K562 (cell line): Measurements from ENCODE around the gene ASB4. TPM values are rescaled to one million over a fixed set of nuclear protein-coding genes. Genes with fewer than 3 reads are reported as not detected.

Experiments
- ATAC-seq: fragments of 200-7000 bp; cut with Tn5 transposase; 3 replicates; pipeline ENCODE4 v1.9.1; 2020; ENCODE audit warnings: moderate library complexity
- BruUV-seq: library from RNA; stranded (reverse); fragments of 400-500 nt; replicated peaks from 2 replicates; lab custom pipeline; 2021; lab: Mats Ljungman, UMichigan
- CTCF ChIA-PET: fragments of 300-600 bp; formaldehyde crosslinking; extraction: SDS; loops from one replicate; lab custom pipeline; 2021; ENCODE audit warnings: low intra/inter-chr PET ratio; lab: Yijun Ruan, JAX
- POLR2A ChIA-PET: fragments of 300-600, 350-650 bp; sonication (Branson Sonifier 250); formaldehyde crosslinking; extraction: SDS; loops from one replicate; lab custom pipeline; 2021; ENCODE audit warnings: antibody characterized with exemption, inconsistent platforms; lab: Yijun Ruan, JAX
- DNase-seq, 4 experiments: peaks; one replicate each; pipeline versions ENCODE4 v3.0.0 to v3.0.0-alpha.2; 2011 to 2018; ENCODE audit warnings: low spot score in 3 of 4, mixed read lengths in 3 of 4; ENCODE audit errors: extremely low read depth in 1 of 4
- FAIRE-seq: peaks from 2 replicates; lab custom pipeline; 2011; peaks lifted over from hg19 to GRCh38; lab: Jason Lieb, UNC
- H2AFZ ChIP-seq: 2 replicates; pipeline ENCODE4 v1.6.0; 2011; ENCODE audit warnings: low read depth, low read length, control low read depth, inconsistent platforms
- H3K27ac ChIP-seq: fragments of 200-600 bp; 3 replicates; pipeline ENCODE4 v1.8.0; 2011; ENCODE audit warnings: low read depth, mild to moderate bottlenecking, control low read depth, inconsistent platforms, low read length, moderate library complexity, mixed read lengths; ENCODE audit errors: extremely low read depth
- H3K27me3 ChIP-seq, 2 experiments: fragments of 300-600 bp in 1 of 2; 2 replicates in 1 of 2; 3 replicates in 1 of 2; pipeline versions ENCODE4 v1.6.0 to v1.8.0; 2011; ENCODE audit warnings: inconsistent platforms in 2 of 2, low read length in 2 of 2, mild to moderate bottlenecking in 1 of 2, mixed read lengths in 1 of 2, moderate library complexity in 1 of 2; ENCODE audit not compliant: control insufficient read depth in 2 of 2, insufficient read depth in 2 of 2
- H3K36me3 ChIP-seq: fragments of 300-600 bp; 3 replicates; pipeline ENCODE4 v1.8.0; 2011; ENCODE audit warnings: mild to moderate bottlenecking, low read length, inconsistent platforms; ENCODE audit not compliant: control insufficient read depth, insufficient read depth
- H3K4me1 ChIP-seq, 2 experiments: fragments of 200-600 bp in 1 of 2; replicated peaks in 1 of 2; 2 replicates in 1 of 2; 3 replicates in 1 of 2; pipeline versions ENCODE4 v1.5.1 to v1.8.0; 2011; ENCODE audit warnings: inconsistent platforms in 2 of 2, low read length in 2 of 2, mild to moderate bottlenecking in 1 of 2, mixed read lengths in 1 of 2, moderate library complexity in 1 of 2; ENCODE audit not compliant: control insufficient read depth in 2 of 2, insufficient read depth in 2 of 2
- H3K4me2 ChIP-seq: 2 replicates; pipeline ENCODE4 v1.6.1; 2011; ENCODE audit warnings: low read length, control low read depth, inconsistent platforms, mixed read lengths; ENCODE audit not compliant: insufficient read depth
- H3K4me3 ChIP-seq: fragments of 200-600 bp; sonication (generic), shearing (Covaris generic); 2 replicates; pipeline ENCODE4 v1.5.1; 2016; ENCODE audit warnings: control low read depth, inconsistent platforms
- H3K79me2 ChIP-seq: fragments of 200-600 bp; 3 replicates; pipeline ENCODE4 v1.8.0; 2011; ENCODE audit warnings: low read length, inconsistent platforms; ENCODE audit not compliant: control insufficient read depth, insufficient read depth
- H3K9ac ChIP-seq, 2 experiments: 2 replicates each; pipeline versions ENCODE4 v1.6.0 to v1.6.1; 2011; ENCODE audit warnings: low read depth in 2 of 2, low read length in 2 of 2, control low read depth in 1 of 2, inconsistent platforms in 1 of 2, mild to moderate bottlenecking in 1 of 2, mixed read lengths in 1 of 2; ENCODE audit not compliant: insufficient read depth in 1 of 2
- H3K9me1 ChIP-seq: one replicate; pipeline ENCODE4 v1.6.0; 2011; ENCODE audit warnings: inconsistent platforms, mild to moderate bottlenecking, low read length, moderate library complexity; ENCODE audit not compliant: control insufficient read depth, insufficient read depth
- H3K9me3 ChIP-seq: replicated peaks from 2 replicates; pipeline ENCODE4 v1.5.1; 2011; ENCODE audit warnings: low read depth, low read length, inconsistent platforms; ENCODE audit not compliant: control insufficient read depth, insufficient read depth
- H4K20me1 ChIP-seq: replicated peaks from 2 replicates; pipeline ENCODE4 v1.6.1; 2011; ENCODE audit warnings: low read length, inconsistent platforms, mixed read lengths; ENCODE audit not compliant: control insufficient read depth, insufficient read depth
- HMG20B ChIP-seq: fragments of 250-450 bp; sonication (Bioruptor Pico); IDR thresholded peaks from 2 replicates; pipeline ENCODE4 v1.5.0; 2021; ENCODE audit warnings: mild to moderate bottlenecking
- NFATC3 ChIP-seq: fragments of 450-650 bp; IDR thresholded peaks from 2 replicates; pipeline ENCODE4 v1.6.1; 2017; ENCODE audit warnings: mild to moderate bottlenecking
- POLR2AphosphoS5 ChIP-seq: IDR thresholded peaks from 2 replicates; pipeline ENCODE4 v1.6.1; 2011; ENCODE audit warnings: mild to moderate bottlenecking, low read depth, low read length, moderate library complexity; ENCODE audit not compliant: control insufficient read depth, insufficient read depth
- RBM25 ChIP-seq: fragments of 200-400 bp; formaldehyde crosslinking; IDR thresholded peaks from 2 replicates; pipeline ENCODE4 v1.6.1; 2018; ENCODE audit warnings: low read length, low read depth, moderate library complexity; ENCODE audit not compliant: severe bottlenecking
- TAF9B ChIP-seq: fragments of 450-650 bp; IDR thresholded peaks from 2 replicates; pipeline ENCODE4 v1.6.1; 2018; ENCODE audit warnings: mild to moderate bottlenecking; ENCODE audit not compliant: partially characterized antibody
- ZFPM2 ChIP-seq: fragments of 250-450 bp; sonication (Bioruptor Pico); IDR thresholded peaks from 2 replicates; pipeline ENCODE4 v1.5.1; 2022; ENCODE audit warnings: mild to moderate bottlenecking
- ZNF263 ChIP-seq: sonication (generic); formaldehyde crosslinking; IDR thresholded peaks from 2 replicates; pipeline ENCODE4 v1.8.0; 2022; ENCODE audit warnings: mild to moderate bottlenecking, missing genetic modification reagents, borderline replicate concordance
- WGBS: fragments of 100-300 bp; shearing (Covaris generic); methylation state at CpG from one replicate; pipeline ENCODE4 v1.1.6; 2016; ENCODE audit warnings: low coverage, mixed read lengths; ENCODE audit not compliant: insufficient coverage; ENCODE audit errors: missing lambda C conversion rate; 5-methylcytosine and 5-hydroxymethylcytosine counted together
- in situ Hi-C: fragments of 300-500 bp; cut with MboI; formaldehyde crosslinking; loops from 4 replicates; pipeline ENCODE4 v1.15.0; 2018; ENCODE audit warnings: inconsistent platforms, mixed read lengths
- intact Hi-C: fragments of 100-400 bp; cut with micrococcal nuclease; formaldehyde crosslinking; loops from 2 replicates; pipeline ENCODE4 v1.14.2; 2022
- polyA plus RNA-seq, 8 experiments: library from polyadenylated mRNA; depleted of rRNA in 4 of 8; stranded (reverse) in 5 of 8; unstranded in 3 of 8; fragments of >200 nt; fragmentation: Nextera tagmentation in 2 of 8; fragmentation: Illumina TruSeq in 1 of 8; extraction: Ambion mirVana in 2 of 8; extraction: Trizol in 1 of 8; gene quantifications; 2 replicates each; pipeline versions ENCODE4 v1.2.1 to v1.2.3, GENCODE V29; 2011 to 2014; ENCODE audit warnings: inconsistent platforms in 1 of 8, missing spikeins in 1 of 8
- total RNA-seq, 7 experiments: library from RNA; depleted of rRNA in 6 of 7; stranded (reverse); fragments of >200 nt in 6 of 7; fragmentation: Illumina TruSeq in 2 of 7; extraction: Trizol in 2 of 7; gene quantifications; 2 replicates each; pipeline versions ENCODE4 v1.2.1 to v1.2.3, GENCODE V29; 2011 to 2021; ENCODE audit warnings: low replicate concordance in 1 of 7

The ASB4 gene
- total and polyA plus RNA-seq, 9 of the 15 experiments (the other 6 are each of a cell fraction or from before 2014, with no cell fraction given), result 0.03 to 0.07 TPM; not detected in 7

DNA sequence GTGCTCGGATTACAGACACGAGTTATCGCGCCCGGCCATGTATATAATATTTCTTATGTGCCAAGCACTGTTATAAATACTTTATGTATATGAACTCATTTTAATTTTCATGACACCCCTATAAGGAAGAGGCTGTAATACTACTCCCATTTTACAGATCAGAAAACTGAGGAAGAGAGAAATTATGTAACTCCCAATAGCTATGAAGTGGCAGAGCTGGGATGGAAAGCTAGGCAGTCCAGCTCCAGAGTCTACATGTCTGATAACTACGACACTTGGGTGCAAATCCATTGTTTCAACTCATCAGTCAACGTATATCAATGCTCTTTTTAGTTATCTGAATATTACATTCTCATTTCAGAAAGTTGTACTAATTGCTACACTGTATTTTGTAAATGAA, 93.6 kb downstream of the ASB4 start:
- Histone ChIP-seq H4K20me1 (no peaks in the 10 kb centered on the region), H3K4me1 (no peaks in the 10 kb centered on the region), H2AFZ (no peak overlapping the region), H3K4me2 (no peak overlapping the region), H3K79me2 (no peaks in the 10 kb centered on the region), H3K9me1 (no peaks in the 10 kb centered on the region), H3K9ac (no peak overlapping the region), H3K36me3 (no peaks in the 10 kb centered on the region), H3K27ac (no peak overlapping the region), H3K4me3 (no peak overlapping the region), H3K27me3 (peaks cover 9 to 10% of the 10 kb centered on the region in 2 experiments; a peak in 4 of 5 replicates), H3K9me3 (no peaks in the 10 kb centered on the region)
- ChIA-PET POLR2A (interaction anchor here (0.8 kb wide), 1 partner anchor 10 kb away, joined by 3 read pairs; no protein-coding TSS in a partner anchor), CTCF (no interaction called here)
- FAIRE-seq (no peak), DNase-seq (no peak), ATAC-seq (no peak)
- intact Hi-C loops (no loop called here), in situ Hi-C loops (no loop called here)
- 0% methylated on average over 7 of the region's 7 CpGs for WGBS
- TF ChIP-seq ZFPM2 (CRISPR knock-in tag) (no peak), POLR2AphosphoS5 (no peak), RBM25 (peak; percentile 85), TAF9B (no peak)
- BruUV-seq, result no TSS peak

DNA sequence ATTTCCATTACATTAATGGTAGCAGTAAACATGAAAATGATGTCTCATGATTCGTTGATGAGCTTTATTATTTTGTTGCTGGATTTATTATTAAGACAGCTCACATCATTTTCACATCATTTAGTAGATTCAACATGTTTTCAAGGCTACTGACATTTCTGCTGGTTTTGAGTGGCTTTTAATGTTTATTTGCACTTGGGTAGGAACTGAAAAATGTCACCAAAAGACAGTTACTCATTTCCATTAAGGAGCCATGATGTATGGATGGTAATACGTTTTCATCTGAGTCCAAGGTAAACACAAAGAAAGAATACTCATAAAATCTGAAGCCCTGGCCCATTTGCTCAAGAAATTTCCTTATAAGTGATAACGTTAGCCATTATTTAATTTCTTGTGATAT, 95.7 kb downstream of the ASB4 start:
- intact Hi-C loops (no loop called here), in situ Hi-C loops (no loop called here)
- Histone ChIP-seq H3K9me1 (no peaks in the 10 kb centered on the region), H3K4me2 (no peak overlapping the region), H3K4me3 (no peak overlapping the region), H3K27ac (no peak overlapping the region), H3K4me1 (no peaks in the 10 kb centered on the region), H3K36me3 (no peaks in the 10 kb centered on the region), H3K79me2 (no peaks in the 10 kb centered on the region), H2AFZ (no peak overlapping the region), H3K27me3 (peaks cover 6 to 10% of the 10 kb centered on the region in 2 experiments; a peak in 4 of 5 replicates), H3K9me3 (no peaks in the 10 kb centered on the region), H3K9ac (no peak overlapping the region), H4K20me1 (no peaks in the 10 kb centered on the region)
- DNase-seq (no peak), FAIRE-seq (no peak), ATAC-seq (no peak)
- ChIA-PET POLR2A (no interaction called here), CTCF (no interaction called here)
- BruUV-seq, result no TSS peak
- 0% methylated on average over 3 of the region's 3 CpGs for WGBS
- no peak for TF ChIP-seq HMG20B (CRISPR knock-in tag)
- TF ChIP-seq NFATC3, result no peak
- TF ChIP-seq ZNF263 (CRISPR knock-in tag), result no peak
